Measurements from ENCODE around the gene PMPCA. TPM values are rescaled to one million over a fixed set of nuclear protein-coding genes. Genes with fewer than 3 reads are reported as not detected.

Gene PMPCA
- total RNA-seq, 8 experiments from 2014 or later = 29.4 to 101 (median 46.4) TPM

GRCh38 chr9:136441191-136441680 is 30.8 kb downstream of the PMPCA start:
- Histone ChIP-seq H3K4me3 (no peak overlapping the region), H3K4me1 (replicated peaks in 1 of 2) (peaks cover 20 to 23% of the 10 kb centered on the region in 2 donors), H3K27ac (no peak overlapping the region)
- in situ Hi-C loops (cut with MboI; ENCODE audit: low pct_unique_long_range_greater_than_20kb in 2 of 9, low sequenced_read_pairs in 9 of 9, unreplicated experiment in 9 of 9) = no loop called here
- WGBS, 10 experiments = 62 to 100% (median 82%) methylated on average over 1 to 5 of the region's 15 CpGs; no CpG with 5 or more reads in 2 of the 10 experiments
- no peak for ATAC-seq (replicated peaks in 6 of 8)

- Histone ChIP-seq H3K4me1 (replicated peaks in 1 of 2) (peaks cover 16 to 23% of the 10 kb centered on the region in 2 donors), H3K27ac (no peak overlapping the region), H3K4me3 (no peak overlapping the region)
- in situ Hi-C loops (cut with MboI; ENCODE audit: low pct_unique_long_range_greater_than_20kb in 2 of 9, low sequenced_read_pairs in 9 of 9, unreplicated experiment in 9 of 9) = no loop called here
- 71 to 100% (median 94%) methylated on average over 2 to 8 of the region's 17 CpGs; no CpG with 5 or more reads in 5 of the 10 experiments for WGBS, 10 experiments
- no peak for ATAC-seq (replicated peaks in 6 of 8)
Observed at GRCh38 chr9:136441681-136442245, 31.3 kb downstream of the PMPCA start.

GRCh38 chr9:136442265-136442664 is 31.8 kb downstream of the PMPCA start:
- H3K4me3 ChIP-seq = no peak overlapping the region
- in situ Hi-C loops (cut with MboI; ENCODE audit: low pct_unique_long_range_greater_than_20kb in 2 of 9, low sequenced_read_pairs in 9 of 9, unreplicated experiment in 9 of 9) = no loop called here
- peaks cover 11 to 19% of the 10 kb centered on the region in 2 donors for H3K4me1 ChIP-seq (replicated peaks in 1 of 2)
- 58 to 90% (median 80%) methylated on average over 1 to 2 of the region's 5 CpGs; no CpG with 5 or more reads in 5 of the 10 experiments for WGBS, 10 experiments
- no peak for ATAC-seq (replicated peaks in 6 of 8)
- no peak overlapping the region for H3K27ac ChIP-seq

- ATAC-seq (replicated peaks in 6 of 8) = no peak
- in situ Hi-C loops (cut with MboI; ENCODE audit: low pct_unique_long_range_greater_than_20kb in 2 of 9, low sequenced_read_pairs in 9 of 9, unreplicated experiment in 9 of 9) = no loop called here
- Histone ChIP-seq H3K4me3 (no peak overlapping the region), H3K4me1 (replicated peaks in 1 of 2) (peaks cover 3 to 10% of the 10 kb centered on the region in 2 donors), H3K27ac (no peak overlapping the region)
- WGBS, 10 experiments = 50 to 100% (median 92%) methylated on average over 1 to 7 of the region's 15 CpGs; no CpG with 5 or more reads in 6 of the 10 experiments
Observed at GRCh38 chr9:136443087-136443486, 32.6 kb downstream of the PMPCA start.

GRCh38 chr9:136443687-136444086 is 33.2 kb downstream of the PMPCA start:
- 80 to 100% (median 87%) methylated on average over 1 to 6 of the region's 7 CpGs; no CpG with 5 or more reads in 4 of the 10 experiments for WGBS, 10 experiments

GRCh38 chr9:136444102-136444501 is 33.6 kb downstream of the PMPCA start:
- ATAC-seq (replicated peaks in 6 of 8) = no peak
- H3K27ac ChIP-seq = no peak overlapping the region
- in situ Hi-C loops (cut with MboI; ENCODE audit: low pct_unique_long_range_greater_than_20kb in 2 of 9, low sequenced_read_pairs in 9 of 9, unreplicated experiment in 9 of 9) = no loop called here
- WGBS, 10 experiments = 62 to 100% (median 96%) methylated on average over 1 to 9 of the region's 20 CpGs; no CpG with 5 or more reads in 4 of the 10 experiments
- H3K4me1 ChIP-seq (replicated peaks in 1 of 2) = peaks cover 3 to 9% of the 10 kb centered on the region in 2 donors
- no peak overlapping the region for H3K4me3 ChIP-seq

More at GRCh38 chr9:136443687-136444086, 33.2 kb downstream of the PMPCA start:
- Histone ChIP-seq H3K27ac (no peak overlapping the region), H3K4me3 (no peak overlapping the region), H3K4me1 (replicated peaks in 1 of 2) (peaks cover 3 to 9% of the 10 kb centered on the region in 2 donors)
- ATAC-seq (replicated peaks in 6 of 8) = no peak
- in situ Hi-C loops (cut with MboI; ENCODE audit: low pct_unique_long_range_greater_than_20kb in 2 of 9, low sequenced_read_pairs in 9 of 9, unreplicated experiment in 9 of 9) = no loop called here

GRCh38 chr9:136445799-136446198 is 35.3 kb downstream of the PMPCA start:
- Histone ChIP-seq H3K4me3 (no peak overlapping the region), H3K27ac (no peak overlapping the region), H3K4me1 (replicated peaks in 1 of 2) (no peaks in the 10 kb centered on the region)
- 80 to 100% (median 98%) methylated on average over 1 to 6 of the region's 7 CpGs; no CpG with 5 or more reads in 2 of the 10 experiments for WGBS, 10 experiments
- in situ Hi-C loops (cut with MboI; ENCODE audit: low pct_unique_long_range_greater_than_20kb in 2 of 9, low sequenced_read_pairs in 9 of 9, unreplicated experiment in 9 of 9) = no loop called here
- no peak for ATAC-seq (replicated peaks in 6 of 8)

- no peak overlapping the region for H3K27ac ChIP-seq
- no peak for ATAC-seq (replicated peaks in 6 of 8)
- no peaks in the 10 kb centered on the region for H3K4me1 ChIP-seq (replicated peaks in 1 of 2)
- in situ Hi-C loops (cut with MboI; ENCODE audit: low pct_unique_long_range_greater_than_20kb in 2 of 9, low sequenced_read_pairs in 9 of 9, unreplicated experiment in 9 of 9) = no loop called here
- WGBS, 10 experiments = 80 to 100% (median 91%) methylated on average over 4 to 15 of the region's 27 CpGs; no CpG with 5 or more reads in 5 of the 10 experiments
- H3K4me3 ChIP-seq = no peak overlapping the region
Observed at GRCh38 chr9:136447173-136447778, 36.8 kb downstream of the PMPCA start.

- WGBS, 10 experiments = 20 to 100% (median 93%) methylated on average over 1 to 2 of the region's 3 CpGs; no CpG with 5 or more reads in 5 of the 10 experiments
- in situ Hi-C loops (cut with MboI; ENCODE audit: low pct_unique_long_range_greater_than_20kb in 2 of 9, low sequenced_read_pairs in 9 of 9, unreplicated experiment in 9 of 9) = no loop called here
- ATAC-seq (replicated peaks in 6 of 8) = no peak
Observed at GRCh38 chr9:136448655-136449054, 38.2 kb downstream of the PMPCA start.

GRCh38 chr9:136451221-136451877 is 40.9 kb downstream of the PMPCA start:
- in situ Hi-C loops (cut with MboI; ENCODE audit: low pct_unique_long_range_greater_than_20kb in 2 of 9, low sequenced_read_pairs in 9 of 9, unreplicated experiment in 9 of 9) = no loop called here
- Histone ChIP-seq H3K27ac (no peak overlapping the region), H3K4me3 (no peak overlapping the region), H3K4me1 (replicated peaks in 1 of 2) (no peaks in the 10 kb centered on the region)
- ATAC-seq (replicated peaks in 6 of 8) = peak in 3 of 8 experiments; percentile 6 to 41 (median 28)
- 52 to 94% (median 86%) methylated on average over 2 to 20 of the region's 26 CpGs; no CpG with 5 or more reads in 3 of the 10 experiments for WGBS, 10 experiments

More at GRCh38 chr9:136448655-136449054, 38.2 kb downstream of the PMPCA start:
- Histone ChIP-seq H3K4me1 (replicated peaks in 1 of 2) (no peaks in the 10 kb centered on the region), H3K27ac (no peak overlapping the region), H3K4me3 (no peak overlapping the region)

GRCh38 chr9:136453326-136453725 is 42.9 kb downstream of the PMPCA start:
- Histone ChIP-seq H3K4me3 (no peak overlapping the region), H3K27ac (no peak overlapping the region), H3K4me1 (replicated peaks in 1 of 2) (no peaks in the 10 kb centered on the region)
- ATAC-seq (replicated peaks in 6 of 8) = no peak
- in situ Hi-C loops (cut with MboI; ENCODE audit: low pct_unique_long_range_greater_than_20kb in 2 of 9, low sequenced_read_pairs in 9 of 9, unreplicated experiment in 9 of 9) = no loop called here
- 40 to 100% (median 95%) methylated on average over 1 to 9 of the region's 11 CpGs; no CpG with 5 or more reads in 1 of the 10 experiments for WGBS, 10 experiments

GRCh38 chr9:136454026-136454796 is 43.8 kb downstream of the PMPCA start:
- 54 to 100% (median 100%) methylated on average over 1 to 16 of the region's 25 CpGs; no CpG with 5 or more reads in 2 of the 10 experiments for WGBS, 10 experiments
- H3K4me3 ChIP-seq = no peak overlapping the region
- H3K27ac ChIP-seq = no peak overlapping the region
- peak in 3 of 8 experiments; percentile 14 to 20 (median 17) for ATAC-seq (replicated peaks in 6 of 8)
- in situ Hi-C loops (cut with MboI; ENCODE audit: low pct_unique_long_range_greater_than_20kb in 2 of 9, low sequenced_read_pairs in 9 of 9, unreplicated experiment in 9 of 9) = no loop called here
- no peaks in the 10 kb centered on the region for H3K4me1 ChIP-seq (replicated peaks in 1 of 2)
